ENCODE results near the gene LMF2. TPM values are rescaled to one million over a fixed set of nuclear protein-coding genes. Genes with fewer than 3 reads are reported as not detected.

LMF2 gene
- total RNA-seq, 1 donor from 2014 or later = 65.8 TPM

DNA sequence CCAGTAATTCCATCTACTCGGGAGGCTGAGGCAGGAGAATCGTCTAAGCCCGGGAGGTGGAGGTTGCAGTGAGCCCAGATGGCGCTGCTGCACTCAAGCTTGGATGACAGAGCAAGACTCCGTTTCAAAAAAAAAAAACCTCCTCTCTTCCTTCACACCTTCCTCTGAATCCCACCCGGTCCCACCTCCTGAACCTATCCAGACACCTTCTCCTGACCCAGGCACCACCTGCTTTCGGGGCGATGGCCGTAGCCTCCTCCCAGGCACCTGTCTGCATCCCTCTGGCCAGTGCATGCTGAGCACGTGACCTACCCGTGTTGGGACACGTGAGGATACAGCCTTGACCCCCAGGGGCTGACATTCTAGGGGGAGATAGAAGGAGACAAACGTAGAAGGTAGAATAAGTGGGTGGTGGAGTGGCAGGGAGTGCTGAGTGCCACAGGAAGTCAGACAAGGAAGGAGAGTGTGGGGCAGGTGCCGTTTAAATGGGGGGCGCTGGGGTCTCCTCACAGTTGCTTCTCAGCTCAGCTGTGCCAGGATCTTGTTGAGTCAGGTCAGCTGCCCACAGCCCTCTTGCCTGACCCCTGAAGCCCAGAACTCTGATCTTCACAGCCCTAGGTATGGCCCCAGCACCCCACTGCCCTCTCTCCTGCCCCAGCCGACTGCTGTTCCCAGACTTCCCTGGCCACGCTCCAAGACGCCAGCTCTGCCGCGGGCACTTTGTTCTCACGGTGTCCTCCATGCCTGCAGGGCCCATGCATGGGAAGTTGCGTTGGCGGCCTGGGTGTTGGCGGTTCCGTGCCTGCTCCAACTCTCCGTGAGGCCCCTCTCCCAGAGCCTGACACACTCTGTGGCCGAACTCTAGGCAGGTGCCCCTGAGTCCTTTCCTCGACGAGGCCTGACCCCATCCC is 22.0 kb downstream of the LMF2 start:
- ATAC-seq = peak; percentile 12
- no peak for TF ChIP-seq CTCF (IDR thresholded peaks at IDR 0.05)
- Histone ChIP-seq H3K9me3 (no peaks in the 10 kb centered on the region), H3K36me3 (no peaks in the 10 kb centered on the region), H3K4me1 (peaks cover 6% of the 10 kb centered on the region), H3K27ac (no peak overlapping the region), H3K4me3 (no peak overlapping the region), H3K27me3 (peaks cover 26% of the 10 kb centered on the region)
- intact Hi-C loops (cut with DNase I) = no loop called here
- peak; percentile 82 for DNase-seq

DNA sequence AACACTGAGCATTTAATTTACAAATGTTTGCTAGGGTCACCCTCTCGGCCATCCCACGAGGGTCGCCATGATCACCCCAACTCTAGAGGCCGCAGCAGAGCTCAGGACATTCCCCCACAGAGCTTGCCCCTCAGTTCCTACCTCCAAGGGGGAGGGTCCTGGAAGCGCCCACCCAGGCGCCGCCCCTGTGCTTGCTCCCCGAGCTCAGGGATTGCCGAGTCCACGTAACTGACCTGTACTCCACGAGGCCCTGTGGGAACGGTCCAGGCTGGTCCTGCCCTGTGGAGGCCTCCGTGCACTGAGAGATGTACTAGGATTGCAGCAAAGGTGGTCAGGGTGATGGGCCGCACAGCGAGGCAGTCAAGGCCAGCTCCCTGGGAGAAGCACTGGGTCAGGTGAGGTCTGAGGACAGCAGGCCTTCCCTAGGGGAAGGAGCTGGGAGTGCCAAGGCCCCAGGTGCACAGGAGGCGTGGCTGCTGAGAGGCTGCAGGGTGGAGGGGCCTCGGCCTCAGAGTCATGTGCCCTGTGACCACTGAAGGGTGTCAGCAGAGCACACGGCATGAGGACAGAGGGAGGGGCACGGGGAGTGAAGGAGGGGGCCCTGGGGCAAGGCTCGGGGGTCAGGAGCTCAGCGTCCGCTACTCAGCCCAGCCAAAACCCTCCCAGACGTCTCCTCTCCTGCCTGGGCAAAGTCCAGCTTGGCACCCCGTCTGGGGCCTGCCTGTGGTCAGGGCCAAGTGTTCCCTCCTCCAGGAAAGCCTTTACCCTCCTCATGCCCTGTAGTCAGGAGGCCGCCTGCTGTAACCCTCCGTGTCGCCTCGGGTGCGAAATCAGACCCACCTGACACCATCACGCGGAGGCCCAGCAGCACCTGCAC is 23.3 kb downstream of the LMF2 start:
- no peak for TF ChIP-seq CTCF (IDR thresholded peaks at IDR 0.05)
- no peak overlapping the region for H3K27ac ChIP-seq
- no peaks in the 10 kb centered on the region for H3K9me3 ChIP-seq
- DNase-seq (peak; percentile 64), ATAC-seq (peak; percentile 4)
- peaks cover 31% of the 10 kb centered on the region for H3K27me3 ChIP-seq
- no peak overlapping the region for H3K4me3 ChIP-seq
- no peaks in the 10 kb centered on the region for H3K36me3 ChIP-seq
- intact Hi-C loops (cut with DNase I) = no loop called here
- H3K4me1 ChIP-seq = peaks cover 6% of the 10 kb centered on the region

- DNase-seq (peak; percentile 60), ATAC-seq (no peak)
- Histone ChIP-seq H3K4me1 (peaks cover 6% of the 10 kb centered on the region), H3K27me3 (peaks cover 31% of the 10 kb centered on the region), H3K9me3 (no peaks in the 10 kb centered on the region), H3K4me3 (no peak overlapping the region), H3K27ac (no peak overlapping the region), H3K36me3 (no peaks in the 10 kb centered on the region)
- no peak for TF ChIP-seq CTCF (IDR thresholded peaks at IDR 0.05)
- intact Hi-C loops (cut with DNase I) = no loop called here
Measured at GRCh38 chr22:50483556-50483955, 23.9 kb downstream of the LMF2 start.

- no peak overlapping the region for H3K27ac ChIP-seq
- no peaks in the 10 kb centered on the region for H3K9me3 ChIP-seq
- H3K4me1 ChIP-seq = peaks cover 6% of the 10 kb centered on the region
- intact Hi-C loops (cut with DNase I) = no loop called here
- ATAC-seq (no peak), DNase-seq (peak; percentile 61)
- TF ChIP-seq CTCF (IDR thresholded peaks at IDR 0.05) = no peak
- H3K36me3 ChIP-seq = no peaks in the 10 kb centered on the region
- no peak overlapping the region for H3K4me3 ChIP-seq
- H3K27me3 ChIP-seq = peaks cover 31% of the 10 kb centered on the region
Measured at GRCh38 chr22:50483106-50483505, 24.4 kb downstream of the LMF2 start.

GRCh38 chr22:50482107-50483074 is 25.1 kb downstream of the LMF2 start:
- DNase-seq = peak; percentile 64
- peaks cover 31% of the 10 kb centered on the region for H3K27me3 ChIP-seq
- intact Hi-C loops (cut with DNase I) = no loop called here
- no peaks in the 10 kb centered on the region for H3K9me3 ChIP-seq
- no peak for TF ChIP-seq CTCF (IDR thresholded peaks at IDR 0.05)
- no peak for ATAC-seq
- H3K36me3 ChIP-seq = no peaks in the 10 kb centered on the region
- H3K27ac ChIP-seq = no peak overlapping the region
- peak overlapping the region; percentile 54 for H3K4me3 ChIP-seq
- H3K4me1 ChIP-seq = peaks cover 6% of the 10 kb centered on the region
